Tibial nerve (tissue), 4 donors: ENCODE results near the gene TENM4. TPM values are rescaled to one million over a fixed set of nuclear protein-coding genes. Genes with fewer than 3 reads are reported as not detected.

Source experiments
- DNase-seq, 2 donors: peaks; one replicate each; pipeline ENCODE4 v3.0.0-alpha.2; 2019; ENCODE audit warnings: low spot score in 2 of 2
- H3K27ac ChIP-seq, 4 donors: fragments of 200-600 bp; sonication (generic) in 3 of 4; one replicate each; pipeline ENCODE4 v1.5.1; 2017 to 2019; ENCODE audit warnings: mild to moderate bottlenecking in 1 of 4
- H3K27me3 ChIP-seq, 2 donors: fragments of 200-600 bp; sonication (generic) in 1 of 2; one replicate each; pipeline versions ENCODE4 v1.5.1 to v1.6.0; 2017 to 2019
- H3K36me3 ChIP-seq, 3 donors: fragments of 200-600 bp; sonication (generic); one replicate each; pipeline ENCODE4 v1.5.1; 2018 to 2019
- H3K4me1 ChIP-seq, 4 donors: fragments of 200-600 bp; sonication (generic) in 3 of 4; one replicate each; pipeline ENCODE4 v1.5.1; 2017 to 2019
- H3K4me3 ChIP-seq, 4 donors: fragments of 200-600 bp; sonication (generic) in 3 of 4; one replicate each; pipeline ENCODE4 v1.5.1; 2017 to 2019; ENCODE audit warnings: mild to moderate bottlenecking in 1 of 4, moderate library complexity in 1 of 4
- H3K9me3 ChIP-seq, 4 donors: fragments of 200-600 bp; sonication (generic) in 3 of 4; one replicate each; pipeline ENCODE4 v1.5.1; 2017 to 2019
- EP300 ChIP-seq, 2 donors: sonication (generic); formaldehyde crosslinking; IDR thresholded peaks; one replicate each; pipeline ENCODE4 v1.6.1; 2017; ENCODE audit warnings: antibody characterized with exemption in 2 of 2, mild to moderate bottlenecking in 1 of 2
- POLR2A ChIP-seq, 2 donors: fragments of 450-650 bp; IDR thresholded peaks; one replicate each; pipeline ENCODE4 v1.6.1; 2017; ENCODE audit warnings: antibody characterized with exemption in 2 of 2, mild to moderate bottlenecking in 2 of 2, moderate library complexity in 2 of 2
- WGBS, 2 donors: methylation state at CpG; one replicate each; pipeline ENCODE4 v1.1.5; 2018; 5-methylcytosine and 5-hydroxymethylcytosine counted together
- total RNA-seq, 4 donors: library from RNA; depleted of rRNA; stranded (reverse); fragments of >200 nt; gene quantifications; one replicate each; pipeline ENCODE4 v1.1.0, GENCODE V29; 2016
- TF ChIP-seq, protein P1 (sequence below), 5 experiments: fragments of 200-600 bp in 3 of 5; fragments of 450-650 bp in 2 of 5; sonication (generic) in 3 of 5; IDR thresholded peaks; one replicate each; pipeline ENCODE4 v1.5.1; 2016 to 2019; ENCODE audit warnings: antibody characterized with exemption in 5 of 5, mild to moderate bottlenecking in 3 of 5, moderate library complexity in 2 of 5

Gene TENM4
- total RNA-seq, 4 donors from 2014 or later = 15.3 to 36.3 (median 19.6) TPM

DNA sequence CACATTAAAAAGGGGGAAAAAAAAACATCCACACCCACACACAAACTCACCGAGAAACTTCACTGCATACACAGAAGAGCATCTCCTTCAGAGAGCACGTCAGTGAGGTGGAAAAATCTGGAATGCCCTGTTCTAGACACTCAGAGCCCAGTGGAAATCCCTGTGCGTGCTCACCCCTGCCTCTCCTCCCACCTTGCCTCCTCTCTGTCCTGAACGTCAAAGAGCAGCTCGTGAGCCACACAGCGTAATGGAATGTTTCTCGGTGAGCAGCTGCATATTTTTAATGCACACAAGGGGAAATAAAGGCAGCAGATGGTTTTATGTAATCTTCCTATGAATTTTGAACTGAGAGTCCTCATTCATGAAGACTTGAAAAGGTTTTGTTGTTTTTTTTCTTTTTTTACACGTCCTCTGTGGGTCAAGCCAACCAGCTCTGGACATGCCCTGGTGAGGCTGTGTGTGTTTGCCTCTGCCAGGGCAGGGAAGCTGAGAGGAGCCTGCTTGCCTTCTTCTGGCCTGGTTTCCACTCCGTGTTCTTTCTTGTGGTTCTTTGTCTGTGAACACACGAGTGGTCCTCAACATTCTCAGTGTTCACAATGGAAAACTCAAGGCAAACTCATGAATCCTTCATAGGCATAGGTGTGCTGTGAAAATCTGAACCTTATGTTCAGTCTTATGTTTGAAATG is 219.2 kb downstream of the TENM4 start:
- Histone ChIP-seq H3K27me3 (no peaks in the 10 kb centered on the region), H3K4me3 (no peak overlapping the region), H3K9me3 (no peaks in the 10 kb centered on the region), H3K36me3 (no peaks in the 10 kb centered on the region), H3K4me1 (peaks cover 0 to 5% (median 0%) of the 10 kb centered on the region in 4 donors), H3K27ac (no peak overlapping the region)
- TF ChIP-seq POLR2A (IDR thresholded peaks at IDR 0.05) (no peak), EP300 (IDR thresholded peaks at IDR 0.05) (no peak)
- TF ChIP-seq, protein P1, sequence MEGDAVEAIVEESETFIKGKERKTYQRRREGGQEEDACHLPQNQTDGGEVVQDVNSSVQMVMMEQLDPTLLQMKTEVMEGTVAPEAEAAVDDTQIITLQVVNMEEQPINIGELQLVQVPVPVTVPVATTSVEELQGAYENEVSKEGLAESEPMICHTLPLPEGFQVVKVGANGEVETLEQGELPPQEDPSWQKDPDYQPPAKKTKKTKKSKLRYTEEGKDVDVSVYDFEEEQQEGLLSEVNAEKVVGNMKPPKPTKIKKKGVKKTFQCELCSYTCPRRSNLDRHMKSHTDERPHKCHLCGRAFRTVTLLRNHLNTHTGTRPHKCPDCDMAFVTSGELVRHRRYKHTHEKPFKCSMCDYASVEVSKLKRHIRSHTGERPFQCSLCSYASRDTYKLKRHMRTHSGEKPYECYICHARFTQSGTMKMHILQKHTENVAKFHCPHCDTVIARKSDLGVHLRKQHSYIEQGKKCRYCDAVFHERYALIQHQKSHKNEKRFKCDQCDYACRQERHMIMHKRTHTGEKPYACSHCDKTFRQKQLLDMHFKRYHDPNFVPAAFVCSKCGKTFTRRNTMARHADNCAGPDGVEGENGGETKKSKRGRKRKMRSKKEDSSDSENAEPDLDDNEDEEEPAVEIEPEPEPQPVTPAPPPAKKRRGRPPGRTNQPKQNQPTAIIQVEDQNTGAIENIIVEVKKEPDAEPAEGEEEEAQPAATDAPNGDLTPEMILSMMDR (IDR thresholded peaks at IDR 0.05) = no peak
- DNase-seq = no peak
- WGBS, 2 donors = 47 to 60% methylated on average over 10 of the region's 10 CpGs

DNA sequence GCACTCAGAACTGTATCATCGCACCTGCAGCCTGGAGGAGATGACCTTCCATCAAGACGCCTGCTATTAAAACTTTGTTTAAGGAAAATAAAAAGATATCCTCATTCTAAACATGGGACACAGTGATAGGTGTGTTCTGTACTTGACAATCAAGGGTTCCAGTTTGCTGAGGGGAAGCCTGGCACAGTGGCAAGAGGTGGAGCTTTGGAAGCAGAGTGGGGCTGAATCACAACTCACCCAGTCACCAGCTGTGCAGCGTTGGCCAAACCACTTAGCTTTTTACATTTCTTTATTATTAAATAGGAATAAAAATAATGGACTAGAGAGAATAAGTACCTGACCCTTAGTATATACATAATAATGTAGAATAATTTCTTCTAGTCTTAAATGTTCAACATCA is 220.7 kb downstream of the TENM4 start:
- Histone ChIP-seq H3K4me1 (no peaks in the 10 kb centered on the region), H3K4me3 (no peak overlapping the region), H3K27me3 (no peaks in the 10 kb centered on the region), H3K27ac (no peak overlapping the region), H3K36me3 (no peaks in the 10 kb centered on the region), H3K9me3 (no peaks in the 10 kb centered on the region)
- no peak for TF ChIP-seq POLR2A (IDR thresholded peaks at IDR 0.05)
- TF ChIP-seq EP300 (IDR thresholded peaks at IDR 0.05) = no peak
- TF ChIP-seq, protein P1 (IDR thresholded peaks at IDR 0.05) = no peak
- WGBS, 2 donors = 85 to 92% methylated on average over 3 of the region's 3 CpGs
- DNase-seq = no peak

DNA sequence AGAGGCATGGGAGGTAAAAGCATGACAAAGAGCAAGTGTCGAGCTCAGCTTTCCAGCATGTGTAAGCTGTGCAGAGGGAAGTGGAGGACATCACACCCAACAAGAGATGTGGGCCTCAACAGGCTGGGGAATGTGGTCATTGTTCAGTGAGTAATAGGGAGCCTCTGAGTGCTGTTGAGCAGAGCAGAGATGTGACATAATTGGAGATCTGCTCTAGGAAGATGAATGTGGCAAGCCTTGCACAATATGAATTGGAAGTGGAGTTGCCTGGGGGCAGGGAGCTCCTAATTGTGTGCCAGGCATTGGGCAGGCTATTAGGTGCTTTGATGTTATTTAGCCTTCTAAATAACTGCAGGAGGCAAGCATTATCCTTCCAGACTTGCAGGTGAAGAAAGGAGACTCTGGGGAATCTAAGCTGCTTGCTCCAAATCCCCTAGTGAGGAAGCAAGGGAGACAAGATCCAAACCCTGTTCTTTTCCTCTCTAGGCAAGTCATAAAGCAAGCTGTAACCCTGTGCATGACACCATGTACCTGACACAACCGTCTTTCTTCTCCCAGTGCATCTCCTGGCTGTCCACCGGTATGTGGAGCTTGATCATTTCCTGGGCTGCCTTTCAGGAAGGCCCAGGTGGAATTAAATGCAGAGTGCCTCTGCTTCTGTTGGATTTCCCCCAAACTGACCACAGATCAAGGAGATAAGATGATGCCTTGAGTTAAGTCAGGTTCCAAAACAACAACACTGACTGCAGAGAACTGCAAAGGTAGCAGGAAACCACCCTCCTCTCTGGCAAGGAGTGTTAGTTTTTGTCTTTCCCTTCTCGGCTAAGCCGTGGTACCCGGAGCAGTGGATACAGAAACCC is 221.4 kb downstream of the TENM4 start:
- H3K4me1 ChIP-seq = no peaks in the 10 kb centered on the region
- H3K36me3 ChIP-seq = no peaks in the 10 kb centered on the region
- H3K27me3 ChIP-seq = no peaks in the 10 kb centered on the region
- no peaks in the 10 kb centered on the region for H3K9me3 ChIP-seq
- no peak for DNase-seq
- no peak overlapping the region for H3K27ac ChIP-seq
- no peak overlapping the region for H3K4me3 ChIP-seq
- TF ChIP-seq POLR2A (IDR thresholded peaks at IDR 0.05) = no peak
- TF ChIP-seq, protein P1 (IDR thresholded peaks at IDR 0.05) = no peak
- WGBS, 2 donors = 77 to 78% methylated on average over 6 of the region's 6 CpGs

DNA sequence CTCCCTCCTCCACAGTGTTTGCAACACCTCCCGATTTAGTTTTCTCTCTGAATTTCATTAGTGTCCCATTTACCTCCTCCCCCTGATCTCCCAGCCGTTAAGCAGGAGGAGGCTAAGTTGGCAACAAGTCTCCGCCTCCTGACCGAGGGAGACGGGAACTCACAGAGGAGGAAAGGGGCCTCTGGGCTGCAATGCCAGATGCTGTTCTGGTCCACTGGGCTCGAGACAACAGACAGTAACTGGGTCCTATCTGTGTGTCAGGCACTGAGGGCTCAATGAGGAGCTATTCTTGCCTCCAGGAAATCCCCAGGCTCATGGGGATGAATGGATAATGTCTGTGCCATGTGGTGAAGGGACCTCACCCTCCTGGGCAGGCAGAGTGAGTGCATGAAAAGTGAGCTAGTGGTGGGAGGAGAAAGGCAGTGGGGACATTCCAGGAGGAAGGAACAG is 228.1 kb downstream of the TENM4 start:
- no peaks in the 10 kb centered on the region for H3K9me3 ChIP-seq
- no peaks in the 10 kb centered on the region for H3K36me3 ChIP-seq
- H3K27ac ChIP-seq = no peak overlapping the region
- H3K4me1 ChIP-seq = peaks cover 0 to 4% (median 0%) of the 10 kb centered on the region in 4 donors
- no peak for DNase-seq
- H3K4me3 ChIP-seq = no peak overlapping the region
- no peaks in the 10 kb centered on the region for H3K27me3 ChIP-seq
- WGBS, 2 donors = 42 to 52% methylated on average over 6 of the region's 6 CpGs
- TF ChIP-seq EP300 (IDR thresholded peaks at IDR 0.05) (no peak), POLR2A (IDR thresholded peaks at IDR 0.05) (no peak)
- TF ChIP-seq, protein P1 (IDR thresholded peaks at IDR 0.05) = no peak
